Gastroesophageal sphincter (tissue), 3 donors: ENCODE results near the gene NFAM1.

Source experiments
- EP300 ChIP-seq: sonication (generic); formaldehyde crosslinking; IDR thresholded peaks from one replicate; pipeline ENCODE4 v1.6.1; 2017; ENCODE audit warnings: antibody characterized with exemption, mild to moderate bottlenecking
- POLR2A ChIP-seq, 2 donors: fragments of 450-650 bp; IDR thresholded peaks; one replicate each; pipeline ENCODE4 v1.6.1; 2017; ENCODE audit warnings: antibody characterized with exemption in 2 of 2, mild to moderate bottlenecking in 2 of 2, moderate library complexity in 1 of 2
- TF ChIP-seq, protein P1 (sequence below), 4 experiments: fragments of 200-600 bp in 2 of 4; fragments of 450-650 bp in 2 of 4; sonication (generic) in 1 of 4; IDR thresholded peaks; one replicate each; pipeline ENCODE4 v1.5.1; 2017 to 2019; ENCODE audit warnings: antibody characterized with exemption in 4 of 4, mild to moderate bottlenecking in 2 of 4, moderate library complexity in 2 of 4

DNA sequence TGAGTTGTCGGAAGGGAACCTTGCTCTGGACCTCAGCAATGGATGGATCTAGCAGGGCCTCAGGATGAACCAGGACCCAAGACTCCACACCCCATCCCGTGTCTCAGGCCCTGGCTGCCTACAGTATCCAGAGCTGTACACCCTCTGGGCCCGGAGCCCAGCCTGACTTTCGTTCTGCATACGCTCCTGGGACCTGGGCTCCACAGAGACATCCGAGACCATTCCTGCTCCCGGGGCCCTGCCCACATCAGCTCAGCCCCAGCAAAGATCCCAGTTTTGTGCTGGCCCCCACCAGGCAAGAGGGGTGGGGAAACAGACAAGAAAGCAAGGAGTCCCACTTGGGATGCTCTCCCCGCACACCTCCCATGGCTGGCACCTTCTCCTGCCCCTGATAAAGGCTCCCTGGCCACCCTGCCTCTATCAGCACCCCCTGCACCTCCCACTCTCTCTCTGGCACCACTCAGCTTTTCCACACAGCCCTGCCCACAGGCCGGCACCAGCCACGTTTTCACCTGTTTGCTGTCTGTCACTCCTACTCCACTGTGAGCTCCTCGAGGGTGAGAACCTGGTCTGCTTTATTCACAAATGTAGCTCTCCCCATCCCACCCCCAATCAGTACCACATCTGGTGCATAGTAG, 97.2 kb downstream of the NFAM1 start:
- TF ChIP-seq, protein P1, sequence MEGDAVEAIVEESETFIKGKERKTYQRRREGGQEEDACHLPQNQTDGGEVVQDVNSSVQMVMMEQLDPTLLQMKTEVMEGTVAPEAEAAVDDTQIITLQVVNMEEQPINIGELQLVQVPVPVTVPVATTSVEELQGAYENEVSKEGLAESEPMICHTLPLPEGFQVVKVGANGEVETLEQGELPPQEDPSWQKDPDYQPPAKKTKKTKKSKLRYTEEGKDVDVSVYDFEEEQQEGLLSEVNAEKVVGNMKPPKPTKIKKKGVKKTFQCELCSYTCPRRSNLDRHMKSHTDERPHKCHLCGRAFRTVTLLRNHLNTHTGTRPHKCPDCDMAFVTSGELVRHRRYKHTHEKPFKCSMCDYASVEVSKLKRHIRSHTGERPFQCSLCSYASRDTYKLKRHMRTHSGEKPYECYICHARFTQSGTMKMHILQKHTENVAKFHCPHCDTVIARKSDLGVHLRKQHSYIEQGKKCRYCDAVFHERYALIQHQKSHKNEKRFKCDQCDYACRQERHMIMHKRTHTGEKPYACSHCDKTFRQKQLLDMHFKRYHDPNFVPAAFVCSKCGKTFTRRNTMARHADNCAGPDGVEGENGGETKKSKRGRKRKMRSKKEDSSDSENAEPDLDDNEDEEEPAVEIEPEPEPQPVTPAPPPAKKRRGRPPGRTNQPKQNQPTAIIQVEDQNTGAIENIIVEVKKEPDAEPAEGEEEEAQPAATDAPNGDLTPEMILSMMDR (IDR thresholded peaks at IDR 0.05) = no peak
- TF ChIP-seq EP300 = no peak
- TF ChIP-seq POLR2A (IDR thresholded peaks at IDR 0.05) = no peak
